Loucy (cell line): Measurements from ENCODE around the gene ETAA1.

Source experiments
- H2AFZ ChIP-seq: fragments of 200-600 bp; sonication (generic); 2 replicates; pipeline ENCODE4 v1.6.0; 2016; ENCODE audit warnings: antibody characterized with exemption, mild to moderate bottlenecking, low read length, moderate library complexity
- H3F3A ChIP-seq: fragments of 200-600 bp; 2 replicates; pipeline ENCODE4 v1.6.0; 2016; ENCODE audit warnings: antibody characterized with exemption, low read depth, mild to moderate bottlenecking
- H3K27me3 ChIP-seq: fragments of 200-600 bp; sonication (generic); 2 replicates; pipeline ENCODE4 v1.6.1; 2014; ENCODE audit warnings: low read length, mild to moderate bottlenecking; ENCODE audit not compliant: insufficient read depth, poor library complexity, severe bottlenecking
- H3K36me3 ChIP-seq: fragments of 200-600 bp; sonication (generic); 2 replicates; pipeline ENCODE4 v1.6.1; 2016; ENCODE audit warnings: low read length; ENCODE audit not compliant: insufficient read depth
- H3K4me1 ChIP-seq: fragments of 200-600 bp; sonication (generic); 2 replicates; pipeline ENCODE4 v1.5.1; 2014; ENCODE audit warnings: low read length, mild to moderate bottlenecking; ENCODE audit not compliant: insufficient read depth, poor library complexity, severe bottlenecking
- H3K4me2 ChIP-seq: fragments of 200-600 bp; sonication (generic); 2 replicates; pipeline ENCODE4 v1.6.0; 2014; ENCODE audit warnings: antibody characterized with exemption, low read length, low read depth, mild to moderate bottlenecking; ENCODE audit not compliant: poor library complexity, severe bottlenecking
- H3K4me3 ChIP-seq: fragments of 200-600 bp; sonication (generic); 2 replicates; pipeline ENCODE4 v1.5.1; 2014; ENCODE audit warnings: low read length, mild to moderate bottlenecking, mixed read lengths; ENCODE audit not compliant: poor library complexity, severe bottlenecking
- H3K79me2 ChIP-seq: fragments of 200-600 bp; sonication (generic); 2 replicates; pipeline ENCODE4 v1.6.1; 2014; ENCODE audit warnings: low read length; ENCODE audit not compliant: insufficient read depth
- H3K9ac ChIP-seq: fragments of 200-600 bp; sonication (generic); 2 replicates; pipeline ENCODE4 v1.6.0; 2014; ENCODE audit warnings: mild to moderate bottlenecking, low read depth, low read length, moderate library complexity; ENCODE audit not compliant: poor library complexity, severe bottlenecking
- H3K9me2 ChIP-seq: fragments of 200-600 bp; sonication (generic); replicated peaks from 2 replicates; pipeline ENCODE4 v1.6.1; 2016; ENCODE audit warnings: low read depth, low read length, mixed read lengths
- H3K9me3 ChIP-seq: fragments of 200-600 bp; sonication (generic); 2 replicates; pipeline ENCODE4 v1.6.1; 2014; ENCODE audit warnings: mild to moderate bottlenecking, antibody characterized with exemption, low read length, low read depth; ENCODE audit not compliant: insufficient read depth
- H4K20me1 ChIP-seq: fragments of 200-600 bp; sonication (generic); 2 replicates; pipeline ENCODE4 v1.6.0; 2014; ENCODE audit warnings: antibody characterized with exemption, low read length, mild to moderate bottlenecking; ENCODE audit not compliant: insufficient read depth, poor library complexity, severe bottlenecking
- EZH2phosphoT487 ChIP-seq: fragments of 200-600 bp; IDR thresholded peaks from 2 replicates; pipeline ENCODE4 v1.6.1; 2018; ENCODE audit warnings: antibody characterized with exemption, mild to moderate bottlenecking, moderate library complexity, borderline replicate concordance
- TF ChIP-seq, protein P1 (sequence below): fragments of 200-600 bp; sonication (generic); conservative IDR thresholded peaks from 2 replicates; pipeline ENCODE4 v1.5.1; 2014; ENCODE audit warnings: mild to moderate bottlenecking, antibody characterized with exemption, low read length

ETAA1 gene

DNA sequence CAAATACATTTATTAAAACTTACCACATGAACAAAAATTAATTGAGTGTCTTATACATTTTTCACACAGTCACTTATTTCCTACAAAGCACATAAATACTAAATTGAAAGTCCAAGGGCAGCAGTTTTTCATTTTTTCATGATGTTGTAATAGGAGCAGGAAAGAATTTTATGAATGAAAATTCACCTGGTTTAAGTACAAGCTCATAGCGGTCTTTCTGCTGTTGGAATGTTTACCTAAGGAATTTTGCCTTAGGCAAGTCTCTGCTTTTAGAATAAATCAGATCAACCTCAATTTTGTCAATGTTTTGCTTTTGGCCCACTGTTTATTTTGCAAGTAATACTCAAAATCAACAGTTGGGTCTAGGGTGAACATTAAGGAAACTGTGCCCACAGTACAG lies 40.0 kb downstream of the ETAA1 start:
- H2AFZ ChIP-seq = no peak overlapping the region
- H4K20me1 ChIP-seq = no peaks in the 10 kb centered on the region
- no peak for TF ChIP-seq EZH2phosphoT487
- TF ChIP-seq, protein P1, sequence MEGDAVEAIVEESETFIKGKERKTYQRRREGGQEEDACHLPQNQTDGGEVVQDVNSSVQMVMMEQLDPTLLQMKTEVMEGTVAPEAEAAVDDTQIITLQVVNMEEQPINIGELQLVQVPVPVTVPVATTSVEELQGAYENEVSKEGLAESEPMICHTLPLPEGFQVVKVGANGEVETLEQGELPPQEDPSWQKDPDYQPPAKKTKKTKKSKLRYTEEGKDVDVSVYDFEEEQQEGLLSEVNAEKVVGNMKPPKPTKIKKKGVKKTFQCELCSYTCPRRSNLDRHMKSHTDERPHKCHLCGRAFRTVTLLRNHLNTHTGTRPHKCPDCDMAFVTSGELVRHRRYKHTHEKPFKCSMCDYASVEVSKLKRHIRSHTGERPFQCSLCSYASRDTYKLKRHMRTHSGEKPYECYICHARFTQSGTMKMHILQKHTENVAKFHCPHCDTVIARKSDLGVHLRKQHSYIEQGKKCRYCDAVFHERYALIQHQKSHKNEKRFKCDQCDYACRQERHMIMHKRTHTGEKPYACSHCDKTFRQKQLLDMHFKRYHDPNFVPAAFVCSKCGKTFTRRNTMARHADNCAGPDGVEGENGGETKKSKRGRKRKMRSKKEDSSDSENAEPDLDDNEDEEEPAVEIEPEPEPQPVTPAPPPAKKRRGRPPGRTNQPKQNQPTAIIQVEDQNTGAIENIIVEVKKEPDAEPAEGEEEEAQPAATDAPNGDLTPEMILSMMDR = no peak
- no peaks in the 10 kb centered on the region for H3K79me2 ChIP-seq
- H3K9me3 ChIP-seq = no peaks in the 10 kb centered on the region
- H3K36me3 ChIP-seq = no peaks in the 10 kb centered on the region
- H3K9me2 ChIP-seq = no peaks in the 10 kb centered on the region
- H3K9ac ChIP-seq = no peak overlapping the region
- no peaks in the 10 kb centered on the region for H3K27me3 ChIP-seq
- no peak overlapping the region for H3K4me3 ChIP-seq
- H3K4me2 ChIP-seq = no peak overlapping the region
- H3F3A ChIP-seq = no peaks in the 10 kb centered on the region
- H3K4me1 ChIP-seq = no peaks in the 10 kb centered on the region

- no peak overlapping the region for H3K4me3 ChIP-seq
- H3K4me1 ChIP-seq = no peaks in the 10 kb centered on the region
- no peak overlapping the region for H3K9ac ChIP-seq
- H3K27me3 ChIP-seq = no peaks in the 10 kb centered on the region
- TF ChIP-seq, protein P1 = no peak
- TF ChIP-seq EZH2phosphoT487 = no peak
- no peaks in the 10 kb centered on the region for H3F3A ChIP-seq
- H2AFZ ChIP-seq = no peak overlapping the region
- H3K36me3 ChIP-seq = no peaks in the 10 kb centered on the region
- H3K9me3 ChIP-seq = no peaks in the 10 kb centered on the region
- H3K9me2 ChIP-seq = no peaks in the 10 kb centered on the region
- no peaks in the 10 kb centered on the region for H4K20me1 ChIP-seq
- no peaks in the 10 kb centered on the region for H3K79me2 ChIP-seq
- H3K4me2 ChIP-seq = no peak overlapping the region
Measured at GRCh38 chr2:67438337-67438736, 41.2 kb downstream of the ETAA1 start.

DNA sequence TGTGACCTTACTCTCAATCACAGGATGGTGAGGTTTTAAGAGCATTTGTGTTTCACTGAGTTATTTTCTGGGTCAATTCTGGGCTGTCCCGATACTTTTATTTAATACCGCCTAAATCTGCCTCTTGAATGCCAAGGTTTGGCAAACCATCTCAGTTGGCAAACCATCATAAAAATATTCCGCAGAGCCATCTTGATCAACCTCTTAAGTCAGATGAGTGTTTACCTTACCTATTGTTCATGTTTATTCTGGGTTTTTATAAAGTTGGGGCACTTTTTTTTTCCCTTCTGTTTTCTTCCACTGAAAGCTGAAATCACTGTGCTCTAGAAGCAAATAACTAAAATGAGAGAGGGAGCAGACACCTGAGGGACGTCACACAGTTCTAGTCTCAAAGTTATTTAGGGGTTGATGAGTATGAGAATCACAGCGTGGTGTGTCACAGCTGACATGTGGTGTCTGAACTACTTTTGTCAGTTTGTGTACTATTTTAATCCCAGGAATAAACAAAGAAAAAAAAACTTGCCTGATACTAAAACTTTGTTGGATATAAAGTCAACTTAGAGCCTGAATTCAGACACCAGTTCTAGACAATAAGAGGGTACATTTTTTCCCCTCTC lies 48.6 kb downstream of the ETAA1 start:
- Histone ChIP-seq H2AFZ (no peak overlapping the region), H3K36me3 (no peaks in the 10 kb centered on the region), H3K9ac (no peak overlapping the region), H3K79me2 (no peaks in the 10 kb centered on the region), H3K9me2 (no peaks in the 10 kb centered on the region), H3F3A (no peaks in the 10 kb centered on the region), H3K9me3 (no peaks in the 10 kb centered on the region), H3K27me3 (no peaks in the 10 kb centered on the region), H3K4me2 (no peak overlapping the region), H3K4me1 (no peaks in the 10 kb centered on the region), H3K4me3 (no peak overlapping the region), H4K20me1 (no peaks in the 10 kb centered on the region)
- TF ChIP-seq EZH2phosphoT487 = no peak
- TF ChIP-seq, protein P1 = no peak
